ENCODE results near the gene ATP1A2. TPM values are rescaled to one million over a fixed set of nuclear protein-coding genes. Genes with fewer than 3 reads are reported as not detected.
A peak's percentile ranks its signal among the peaks of the same experiment; 100 is the strongest.

The ATP1A2 gene
- total RNA-seq: 401 TPM
- long read RNA-seq, full-length matches to known transcripts: 165 of 593 reads
- long read RNA-seq, partial matches to known transcripts: 404 of 593 reads
- long read RNA-seq, other reads (novel, unspliced or antisense): 24 of 593 reads

DNA sequence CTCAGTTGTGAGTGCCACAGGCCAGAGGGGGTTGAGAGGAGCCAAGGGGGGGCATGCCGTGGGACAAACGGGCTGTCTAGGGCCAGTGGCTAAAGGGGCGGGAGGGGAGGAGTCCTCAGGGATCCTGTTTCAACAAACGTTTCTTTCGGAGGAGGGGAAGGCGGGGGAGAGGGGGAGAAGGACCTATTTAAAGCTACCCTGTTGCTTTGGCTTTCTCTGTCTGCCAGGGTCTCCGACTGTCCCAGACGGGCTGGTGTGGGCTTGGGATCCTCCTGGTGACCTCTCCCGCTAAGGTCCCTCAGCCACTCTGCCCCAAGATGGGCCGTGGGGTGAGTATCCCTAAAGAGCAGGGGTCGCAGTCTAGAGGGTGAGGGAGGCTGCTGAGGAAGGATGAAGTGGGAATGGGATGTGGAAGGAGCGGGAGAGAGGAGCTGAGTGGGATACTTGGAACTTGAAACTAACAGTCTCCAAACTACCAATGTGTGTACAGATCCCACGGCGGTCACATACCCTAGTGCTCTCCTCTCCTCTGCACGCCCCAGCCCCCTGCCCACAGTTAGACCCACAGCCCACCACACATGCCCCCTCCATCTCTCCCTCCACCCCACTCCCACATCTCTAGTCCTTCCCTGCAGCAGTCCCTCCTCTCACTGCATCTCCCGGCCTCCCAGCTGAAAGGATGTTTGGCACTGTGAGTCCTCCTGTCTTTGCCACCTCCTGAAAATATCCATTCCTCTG is at the start of gene ATP1A2:
Gene ATP1A2, plus strand, starts transcription at position 215 of the 738 bp plus-strand sequence. Its CDS starts 103 bp downstream, at position 318.
- Histone ChIP-seq H3K4me1 (peaks cover 71% of the 10 kb centered on the region), H3K9me3 (replicated peaks) (no peaks in the 10 kb centered on the region), H3K36me3 (no peaks in the 10 kb centered on the region), H3K4me3 (peak within 1 kb of the TSS; percentile 74), H3K27me3 (ENCODE audit: low read depth) (peaks cover under 1% of the 10 kb centered on the region), H3K27ac (replicated peaks) (peak within 1 kb of the TSS; percentile 90)
- peak; percentile 62 for DNase-seq
- TF ChIP-seq, protein P1, sequence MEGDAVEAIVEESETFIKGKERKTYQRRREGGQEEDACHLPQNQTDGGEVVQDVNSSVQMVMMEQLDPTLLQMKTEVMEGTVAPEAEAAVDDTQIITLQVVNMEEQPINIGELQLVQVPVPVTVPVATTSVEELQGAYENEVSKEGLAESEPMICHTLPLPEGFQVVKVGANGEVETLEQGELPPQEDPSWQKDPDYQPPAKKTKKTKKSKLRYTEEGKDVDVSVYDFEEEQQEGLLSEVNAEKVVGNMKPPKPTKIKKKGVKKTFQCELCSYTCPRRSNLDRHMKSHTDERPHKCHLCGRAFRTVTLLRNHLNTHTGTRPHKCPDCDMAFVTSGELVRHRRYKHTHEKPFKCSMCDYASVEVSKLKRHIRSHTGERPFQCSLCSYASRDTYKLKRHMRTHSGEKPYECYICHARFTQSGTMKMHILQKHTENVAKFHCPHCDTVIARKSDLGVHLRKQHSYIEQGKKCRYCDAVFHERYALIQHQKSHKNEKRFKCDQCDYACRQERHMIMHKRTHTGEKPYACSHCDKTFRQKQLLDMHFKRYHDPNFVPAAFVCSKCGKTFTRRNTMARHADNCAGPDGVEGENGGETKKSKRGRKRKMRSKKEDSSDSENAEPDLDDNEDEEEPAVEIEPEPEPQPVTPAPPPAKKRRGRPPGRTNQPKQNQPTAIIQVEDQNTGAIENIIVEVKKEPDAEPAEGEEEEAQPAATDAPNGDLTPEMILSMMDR (IDR thresholded peaks at IDR 0.05; ENCODE audit: borderline replicate concordance): no peak
- intact Hi-C loops (cut with micrococcal nuclease): no loop called here

DNA sequence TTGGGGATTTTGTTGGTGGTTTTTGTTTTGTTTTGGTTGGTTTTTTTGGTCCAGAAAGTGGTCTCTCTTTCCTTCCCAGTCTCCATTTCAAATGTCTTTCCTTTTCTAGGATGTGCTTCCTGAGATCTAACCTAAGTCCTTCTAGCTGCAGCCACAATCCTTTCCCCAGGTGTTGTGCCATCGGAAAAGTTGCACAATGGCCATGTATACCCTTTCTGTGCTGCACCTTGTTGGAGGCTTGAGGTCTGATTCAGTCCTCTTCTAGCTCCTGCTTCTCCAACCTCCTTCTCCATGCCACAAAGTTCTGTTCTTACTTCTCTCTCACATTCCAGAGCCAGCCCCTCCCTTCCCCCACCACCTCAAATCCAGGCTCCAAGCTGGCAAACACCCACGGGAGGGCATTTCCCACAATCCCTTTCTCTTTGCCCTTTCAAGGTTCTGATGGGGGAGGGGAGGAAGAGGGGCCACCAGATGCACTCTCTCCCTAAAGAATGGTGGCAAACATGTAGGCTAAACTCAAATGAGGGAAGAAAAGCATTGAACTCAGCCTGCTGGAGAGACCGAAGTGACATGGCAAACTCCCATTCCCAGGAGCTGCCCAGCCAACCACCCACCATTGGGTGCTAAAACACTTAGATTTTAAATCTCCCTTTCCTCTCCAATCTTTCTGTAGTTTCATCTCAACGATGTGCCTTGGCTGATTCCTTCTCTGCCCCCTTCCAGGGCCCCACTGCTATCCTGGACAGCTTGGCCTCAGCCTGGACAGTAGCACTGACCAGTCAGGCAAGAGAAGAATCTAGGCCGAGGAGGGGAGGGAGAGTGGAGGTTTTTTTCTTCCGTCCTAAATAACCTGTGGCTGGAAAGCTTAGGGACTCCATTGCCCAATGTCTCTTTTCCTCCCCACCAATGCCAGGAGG is 48.5 kb upstream of the ATP1A2 start:
- no peaks in the 10 kb centered on the region for H3K9me3 ChIP-seq (replicated peaks)
- intact Hi-C loops (cut with micrococcal nuclease): no loop called here
- TF ChIP-seq, protein P1 (IDR thresholded peaks at IDR 0.05; ENCODE audit: borderline replicate concordance): no peak

DNA sequence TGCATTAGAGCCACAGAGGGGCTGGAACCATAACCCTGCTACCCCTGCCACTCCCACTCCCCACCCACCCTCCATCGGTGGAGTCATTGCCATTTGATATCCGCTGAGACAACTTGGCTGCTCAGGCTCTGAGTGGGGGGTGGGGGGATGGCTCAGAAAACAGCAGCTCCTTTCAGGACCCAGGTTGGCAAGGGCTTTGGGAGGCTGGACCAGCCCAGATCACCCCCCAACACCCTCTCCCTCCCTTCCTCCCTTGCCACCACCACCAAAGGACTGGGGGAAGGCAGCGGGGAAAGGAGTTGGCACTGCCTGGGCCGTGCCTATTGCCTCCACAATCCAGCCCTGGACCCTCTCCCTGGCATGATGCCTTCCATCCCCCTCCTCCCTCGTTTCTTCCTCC is 47.3 kb upstream of the ATP1A2 start:
- Histone ChIP-seq H3K27me3 (ENCODE audit: low read depth) (peaks cover 26% of the 10 kb centered on the region), H3K36me3 (no peaks in the 10 kb centered on the region), H3K9me3 (replicated peaks) (no peaks in the 10 kb centered on the region), H3K27ac (replicated peaks) (no peak overlapping the region), H3K4me3 (no peak overlapping the region), H3K4me1 (peaks cover 13% of the 10 kb centered on the region)
- intact Hi-C loops (cut with micrococcal nuclease): no loop called here
- TF ChIP-seq, protein P1 (IDR thresholded peaks at IDR 0.05; ENCODE audit: borderline replicate concordance): no peak
- DNase-seq: no peak

More for the DNA sequence above, 48.5 kb upstream of the ATP1A2 start:
- no peaks in the 10 kb centered on the region for H3K36me3 ChIP-seq
- no peak for DNase-seq
- H3K4me3 ChIP-seq: no peak overlapping the region
- peaks cover 26% of the 10 kb centered on the region for H3K27me3 ChIP-seq (ENCODE audit: low read depth)
- peaks cover 13% of the 10 kb centered on the region for H3K4me1 ChIP-seq
- no peak overlapping the region for H3K27ac ChIP-seq (replicated peaks)

DNA sequence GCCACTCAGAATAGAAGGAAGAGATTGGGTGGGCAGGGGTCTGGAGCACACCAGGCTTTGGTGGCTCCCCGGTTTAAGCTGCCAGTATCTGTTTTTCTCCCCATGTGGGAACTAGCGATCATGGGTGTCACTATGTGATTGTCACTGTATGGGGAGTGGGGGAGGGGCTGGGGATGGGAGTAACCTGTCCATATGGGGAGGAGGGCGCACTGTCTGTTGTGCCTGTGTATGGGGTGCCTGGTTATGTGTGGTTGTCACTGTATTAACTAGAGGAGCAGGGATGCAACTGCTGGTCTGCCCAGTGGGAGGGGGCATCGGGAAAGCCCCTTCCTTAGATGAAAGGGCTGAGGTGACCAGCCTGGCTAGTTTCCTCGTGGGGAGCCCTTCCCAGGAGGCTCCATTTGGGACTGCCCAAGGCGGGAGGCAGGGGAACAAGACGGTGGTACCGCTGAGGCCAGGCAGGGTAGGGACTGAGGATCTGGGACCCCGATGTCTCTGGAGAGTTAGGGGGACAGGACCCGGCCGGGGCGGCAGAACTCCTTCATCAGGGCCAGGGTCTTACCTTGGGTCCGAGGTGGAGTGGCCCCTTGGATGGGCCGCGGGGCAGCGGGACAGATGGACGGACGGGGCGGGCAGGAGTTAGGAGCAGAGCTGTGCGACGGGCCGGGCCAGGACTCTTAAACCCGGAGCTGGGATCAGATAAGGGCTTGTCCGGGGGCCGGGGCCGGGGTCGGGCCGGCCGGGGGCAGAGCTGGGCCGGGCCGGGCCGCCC is 45.9 kb upstream of the ATP1A2 start, which contains the start of gene KCNJ10:
Gene KCNJ10, minus strand, starts transcription at position 701 of the 772 bp plus-strand sequence. CDS start 27,628 bp downstream, outside the sequence.
- Histone ChIP-seq H3K27me3 (ENCODE audit: low read depth) (peaks cover 37% of the 10 kb centered on the region), H3K9me3 (replicated peaks) (no peaks in the 10 kb centered on the region), H3K4me3 (peak within 1 kb of the TSS; percentile 65), H3K36me3 (no peaks in the 10 kb centered on the region), H3K4me1 (peaks cover 13% of the 10 kb centered on the region), H3K27ac (replicated peaks) (no peak within 1 kb of the TSS)
- TF ChIP-seq, protein P1 (IDR thresholded peaks at IDR 0.05; ENCODE audit: borderline replicate concordance): no peak
- intact Hi-C loops (cut with micrococcal nuclease): no loop called here
- DNase-seq: no peak

Measured in left ventricle myocardium inferior (tissue), 1 donor.